Measurements from ENCODE around the gene SNRNP25.

SNRNP25 gene

GRCh38 chr16:104355-104754 is 50.7 kb downstream of the SNRNP25 start:
- H3K27ac ChIP-seq (ENCODE audit: low read length): no peak overlapping the region
- no peaks in the 10 kb centered on the region for H3K4me1 ChIP-seq (ENCODE audit: control insufficient read depth, low read depth, low read length)
- H3K36me3 ChIP-seq (ENCODE audit: control insufficient read depth, low read depth, low read length): no peaks in the 10 kb centered on the region
- H3K9ac ChIP-seq (ENCODE audit: low read length): no peak overlapping the region
- no peak overlapping the region for H3K4me3 ChIP-seq (ENCODE audit: low read length)
- H3K27me3 ChIP-seq (ENCODE audit: control insufficient read depth, insufficient read depth, low read length): no peaks in the 10 kb centered on the region
- no peaks in the 10 kb centered on the region for H3K9me3 ChIP-seq (ENCODE audit: control insufficient read depth, low read depth, low read length)

DNA sequence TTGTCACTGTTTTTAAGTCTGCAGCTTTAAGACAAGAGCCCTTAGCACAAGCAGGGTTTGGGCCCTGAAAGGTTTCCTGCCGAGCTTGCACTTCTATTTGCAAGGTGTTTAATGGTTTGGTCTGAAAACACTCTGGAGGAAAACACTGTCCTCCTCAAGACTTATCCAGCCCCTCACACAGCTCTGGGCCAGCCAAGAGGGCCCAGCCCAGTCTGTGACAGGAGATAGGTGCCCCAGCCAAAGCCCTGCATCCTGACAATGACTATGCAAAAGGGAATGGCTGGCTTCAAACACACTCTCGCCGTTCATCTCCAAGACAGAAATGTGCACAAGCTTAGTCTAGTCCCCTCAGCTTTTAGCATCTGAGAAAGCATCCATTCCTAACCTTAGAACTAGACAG is 51.3 kb downstream of the SNRNP25 start:
- no peaks in the 10 kb centered on the region for H3K9me3 ChIP-seq (ENCODE audit: control insufficient read depth, low read depth, low read length)
- H3K4me1 ChIP-seq (ENCODE audit: control insufficient read depth, low read depth, low read length): no peaks in the 10 kb centered on the region
- no peak overlapping the region for H3K4me3 ChIP-seq (ENCODE audit: low read length)
- no peak overlapping the region for H3K9ac ChIP-seq (ENCODE audit: low read length)
- H3K27ac ChIP-seq (ENCODE audit: low read length): no peak overlapping the region
- H3K27me3 ChIP-seq (ENCODE audit: control insufficient read depth, insufficient read depth, low read length): no peaks in the 10 kb centered on the region
- H3K36me3 ChIP-seq (ENCODE audit: control insufficient read depth, low read depth, low read length): no peaks in the 10 kb centered on the region

GRCh38 chr16:105521-105920 is 51.9 kb downstream of the SNRNP25 start:
- no peaks in the 10 kb centered on the region for H3K27me3 ChIP-seq (ENCODE audit: control insufficient read depth, insufficient read depth, low read length)
- no peaks in the 10 kb centered on the region for H3K36me3 ChIP-seq (ENCODE audit: control insufficient read depth, low read depth, low read length)
- H3K9ac ChIP-seq (ENCODE audit: low read length): no peak overlapping the region
- no peak overlapping the region for H3K27ac ChIP-seq (ENCODE audit: low read length)
- no peaks in the 10 kb centered on the region for H3K4me1 ChIP-seq (ENCODE audit: control insufficient read depth, low read depth, low read length)
- no peaks in the 10 kb centered on the region for H3K9me3 ChIP-seq (ENCODE audit: control insufficient read depth, low read depth, low read length)
- no peak overlapping the region for H3K4me3 ChIP-seq (ENCODE audit: low read length)

- no peaks in the 10 kb centered on the region for H3K36me3 ChIP-seq (ENCODE audit: control insufficient read depth, low read depth, low read length)
- H3K4me3 ChIP-seq (ENCODE audit: low read length): no peak overlapping the region
- no peak overlapping the region for H3K9ac ChIP-seq (ENCODE audit: low read length)
- no peaks in the 10 kb centered on the region for H3K4me1 ChIP-seq (ENCODE audit: control insufficient read depth, low read depth, low read length)
- no peak overlapping the region for H3K27ac ChIP-seq (ENCODE audit: low read length)
- no peaks in the 10 kb centered on the region for H3K27me3 ChIP-seq (ENCODE audit: control insufficient read depth, insufficient read depth, low read length)
- no peaks in the 10 kb centered on the region for H3K9me3 ChIP-seq (ENCODE audit: control insufficient read depth, low read depth, low read length)
These were observed 53.1 kb downstream of the SNRNP25 start for GRCh38 chr16:106623-107324.

Data from iPS-18a (cell line).